ENCODE measurements around the gene GTF2A1. TPM values are rescaled to one million over a fixed set of nuclear protein-coding genes. Genes with fewer than 3 reads are reported as not detected.

GTF2A1 gene
- total and polyA plus RNA-seq, 2 donors from 2014 or later: 4.7 to 27.0 TPM

DNA sequence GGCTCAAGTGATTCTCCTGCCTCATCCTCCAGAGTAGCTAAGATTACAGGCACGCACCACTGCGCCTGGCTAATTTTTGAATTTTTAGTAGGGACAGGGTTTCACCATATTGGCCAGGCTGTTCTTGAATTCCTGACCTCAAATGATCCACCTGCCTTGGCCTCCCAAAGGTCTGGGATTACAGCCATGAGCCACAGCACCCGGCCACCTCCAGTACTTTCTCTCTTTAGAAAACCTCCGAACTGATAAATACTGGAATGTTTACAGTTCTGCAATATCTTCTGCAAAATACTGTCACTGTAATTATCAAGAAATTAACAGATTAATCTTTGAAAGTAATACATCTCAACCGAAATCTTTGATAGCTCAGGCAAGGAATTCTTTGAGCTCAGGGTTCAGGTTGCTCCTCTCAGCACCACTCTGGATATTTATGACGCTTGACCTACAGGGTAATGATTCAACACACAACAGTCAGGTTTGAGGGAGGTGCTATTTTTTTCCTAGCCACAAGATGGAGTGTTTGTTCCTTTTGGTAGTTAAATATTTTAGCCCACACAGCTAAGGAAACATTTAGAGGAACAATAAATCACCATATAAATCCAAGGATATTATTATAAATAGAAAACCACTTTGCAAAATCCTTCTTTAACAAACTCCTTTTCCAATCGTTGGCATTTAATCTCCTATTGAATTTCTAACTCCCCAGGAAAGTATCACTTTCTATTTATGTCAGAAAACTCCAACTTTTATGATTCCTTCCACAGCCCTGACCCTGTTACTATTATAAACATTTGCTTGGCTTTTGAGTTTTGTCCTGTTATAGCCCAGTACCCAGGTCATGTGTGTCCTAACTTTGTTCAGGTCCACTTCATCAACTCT is 48.6 kb upstream of the GTF2A1 start:
- no peaks in the 10 kb centered on the region for H3K9me3 ChIP-seq (ENCODE audit: control insufficient read depth in 2 of 3, insufficient read depth in 1 of 3, low read length in 3 of 3)
- peaks cover 2 to 12% (median 3%) of the 10 kb centered on the region in 3 donors for H3K36me3 ChIP-seq (ENCODE audit: control insufficient read depth in 2 of 3, insufficient read depth in 3 of 3, low read length in 3 of 3)
- intact Hi-C loops (cut with DNase I): no loop called here
- TF ChIP-seq CTCF (IDR thresholded peaks at IDR 0.05; ENCODE audit: borderline replicate concordance, extremely low read depth, insufficient read depth): peak; percentile 80
- DNase-seq (peak in 3 of 5 donors; percentile 65 to 94 (median 94)), FAIRE-seq (peak; percentile 99)
- no peak overlapping the region for H3K27ac ChIP-seq (ENCODE audit: low read depth in 2 of 2, low read length in 2 of 2)
- no peak overlapping the region for H3K9ac ChIP-seq (ENCODE audit: low read length in 3 of 3)
- no peaks in the 10 kb centered on the region for H3K27me3 ChIP-seq (ENCODE audit: control insufficient read depth, insufficient read depth, low read length)
- peaks cover 0 to 10% (median 3%) of the 10 kb centered on the region in 3 donors for H3K4me1 ChIP-seq (ENCODE audit: control insufficient read depth in 2 of 3, insufficient read depth in 2 of 3, low read depth in 1 of 3, low read length in 3 of 3)
- no peak overlapping the region for H3K4me3 ChIP-seq (ENCODE audit: low read length in 3 of 3)

- H3K27me3 ChIP-seq (ENCODE audit: control insufficient read depth, insufficient read depth, low read length): no peaks in the 10 kb centered on the region
- no peaks in the 10 kb centered on the region for H3K9me3 ChIP-seq (ENCODE audit: control insufficient read depth in 2 of 3, insufficient read depth in 1 of 3, low read length in 3 of 3)
- H3K4me1 ChIP-seq (ENCODE audit: control insufficient read depth in 2 of 3, insufficient read depth in 2 of 3, low read depth in 1 of 3, low read length in 3 of 3): peaks cover 0 to 3% (median 0%) of the 10 kb centered on the region in 3 donors
- H3K36me3 ChIP-seq (ENCODE audit: control insufficient read depth in 2 of 3, insufficient read depth in 3 of 3, low read length in 3 of 3): peaks cover 2 to 12% (median 3%) of the 10 kb centered on the region in 3 donors
- no peak for TF ChIP-seq CTCF (IDR thresholded peaks at IDR 0.05; ENCODE audit: borderline replicate concordance, extremely low read depth, insufficient read depth)
- FAIRE-seq (no peak), DNase-seq (peak in 2 of 5 donors; percentile 4 to 54)
- intact Hi-C loops (cut with DNase I): no loop called here
- no peak overlapping the region for H3K27ac ChIP-seq (ENCODE audit: low read depth in 2 of 2, low read length in 2 of 2)
- H3K9ac ChIP-seq (ENCODE audit: low read length in 3 of 3): no peak overlapping the region
- H3K4me3 ChIP-seq (ENCODE audit: low read length in 3 of 3): no peak overlapping the region
Measured at GRCh38 chr14:81268016-81268416, 47.3 kb upstream of the GTF2A1 start.

DNA sequence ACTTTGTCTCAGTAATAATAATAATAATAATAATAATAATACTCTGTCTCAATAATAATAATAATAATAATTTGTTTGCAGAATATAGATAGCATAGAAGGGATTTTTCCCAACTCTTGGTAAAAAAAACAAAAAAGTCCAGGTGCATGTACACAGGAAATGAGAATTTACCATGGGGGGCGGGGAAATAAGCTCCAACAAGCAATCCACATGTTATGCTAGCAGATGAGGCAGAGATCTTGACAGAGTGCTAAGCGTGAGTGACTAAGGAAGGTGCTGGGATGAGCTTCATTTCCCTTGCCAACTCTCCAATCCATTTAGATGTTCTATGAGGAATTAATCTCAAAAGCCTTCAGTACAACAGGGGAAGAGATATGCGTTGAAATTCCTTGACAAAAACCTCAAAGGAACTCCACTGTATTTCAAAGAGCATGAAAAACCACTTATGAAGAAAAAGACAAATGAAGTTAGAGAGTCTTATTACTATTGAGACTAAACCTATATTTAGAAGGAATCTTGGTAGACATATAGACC is 44.9 kb upstream of the GTF2A1 start:
- Histone ChIP-seq H3K36me3 (ENCODE audit: control insufficient read depth in 2 of 3, insufficient read depth in 3 of 3, low read length in 3 of 3) (peaks cover 3 to 12% (median 4%) of the 10 kb centered on the region in 3 donors), H3K27ac (ENCODE audit: low read depth in 2 of 2, low read length in 2 of 2) (no peak overlapping the region), H3K9ac (ENCODE audit: low read length in 3 of 3) (no peak overlapping the region), H3K4me1 (ENCODE audit: control insufficient read depth in 2 of 3, insufficient read depth in 2 of 3, low read depth in 1 of 3, low read length in 3 of 3) (peaks cover 0 to 3% (median 0%) of the 10 kb centered on the region in 3 donors), H3K4me3 (ENCODE audit: low read length in 3 of 3) (no peak overlapping the region), H3K27me3 (ENCODE audit: control insufficient read depth, insufficient read depth, low read length) (no peaks in the 10 kb centered on the region), H3K9me3 (ENCODE audit: control insufficient read depth in 2 of 3, insufficient read depth in 1 of 3, low read length in 3 of 3) (no peaks in the 10 kb centered on the region)
- TF ChIP-seq CTCF (IDR thresholded peaks at IDR 0.05; ENCODE audit: borderline replicate concordance, extremely low read depth, insufficient read depth): no peak
- no peak for DNase-seq
- FAIRE-seq: no peak
- intact Hi-C loops (cut with DNase I): no loop called here

All from kidney (tissue), 14 donors.